SU-DHL-6 (cell line): ENCODE results near the gene DMD.

Source experiments
- EZH2phosphoT487 ChIP-seq: fragments of 200-600 bp; sonication (generic), shearing (Covaris generic); conservative IDR thresholded peaks from 2 replicates; pipeline ENCODE4 v1.6.1; 2018; ENCODE audit warnings: mild to moderate bottlenecking, antibody characterized with exemption, low read length, moderate library complexity, mixed read lengths
- TF ChIP-seq, protein P1 (sequence below): fragments of 200-600 bp; sonication (generic); IDR thresholded peaks from one replicate; pipeline ENCODE4 v1.5.1; 2017; ENCODE audit warnings: antibody characterized with exemption, mild to moderate bottlenecking, low read length, moderate library complexity; ENCODE audit not compliant: insufficient read depth, poor library complexity, severe bottlenecking

DNA sequence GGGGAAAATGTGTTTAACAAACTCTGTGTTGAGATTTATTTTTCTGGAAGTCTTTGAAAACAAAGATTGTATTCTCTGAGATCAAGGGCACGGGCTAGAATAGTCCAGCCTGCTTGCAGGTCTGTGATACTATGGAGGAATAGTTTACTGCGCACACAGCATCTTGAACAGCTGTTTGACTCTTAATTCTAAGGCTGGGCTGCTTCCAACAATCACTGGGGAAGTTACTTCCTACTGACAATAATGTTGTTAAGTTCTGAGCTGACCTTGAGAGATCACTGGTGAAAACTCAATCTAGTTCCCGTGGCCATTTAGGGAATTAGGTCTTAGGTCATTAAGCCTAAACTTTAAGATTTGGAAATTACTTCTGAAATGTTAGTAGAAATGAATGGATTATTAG, 1723.4 kb downstream of the DMD start:
- TF ChIP-seq, protein P1, sequence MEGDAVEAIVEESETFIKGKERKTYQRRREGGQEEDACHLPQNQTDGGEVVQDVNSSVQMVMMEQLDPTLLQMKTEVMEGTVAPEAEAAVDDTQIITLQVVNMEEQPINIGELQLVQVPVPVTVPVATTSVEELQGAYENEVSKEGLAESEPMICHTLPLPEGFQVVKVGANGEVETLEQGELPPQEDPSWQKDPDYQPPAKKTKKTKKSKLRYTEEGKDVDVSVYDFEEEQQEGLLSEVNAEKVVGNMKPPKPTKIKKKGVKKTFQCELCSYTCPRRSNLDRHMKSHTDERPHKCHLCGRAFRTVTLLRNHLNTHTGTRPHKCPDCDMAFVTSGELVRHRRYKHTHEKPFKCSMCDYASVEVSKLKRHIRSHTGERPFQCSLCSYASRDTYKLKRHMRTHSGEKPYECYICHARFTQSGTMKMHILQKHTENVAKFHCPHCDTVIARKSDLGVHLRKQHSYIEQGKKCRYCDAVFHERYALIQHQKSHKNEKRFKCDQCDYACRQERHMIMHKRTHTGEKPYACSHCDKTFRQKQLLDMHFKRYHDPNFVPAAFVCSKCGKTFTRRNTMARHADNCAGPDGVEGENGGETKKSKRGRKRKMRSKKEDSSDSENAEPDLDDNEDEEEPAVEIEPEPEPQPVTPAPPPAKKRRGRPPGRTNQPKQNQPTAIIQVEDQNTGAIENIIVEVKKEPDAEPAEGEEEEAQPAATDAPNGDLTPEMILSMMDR: no peak
- TF ChIP-seq EZH2phosphoT487: no peak
